SKM-1 treated with dmso at 0.1 percent for 144 hours (cell line): Measurements from ENCODE around the gene CNTNAP2.
"Not testable (repeated sequence)": the region's sequence is repeated elsewhere in the genome, so short reads cannot be mapped to it uniquely, and the experiment has no call there.

Source experiments
- DNase-seq: peaks from one replicate; lab custom pipeline; 2025; ENCODE audit not compliant: unreplicated experiment; lab: John Stamatoyannopoulos, UW

CNTNAP2 gene

GRCh38 chr7:147593271-147594057 is 1476.9 kb downstream of the CNTNAP2 start:
- DNase-seq = no peak

DNA sequence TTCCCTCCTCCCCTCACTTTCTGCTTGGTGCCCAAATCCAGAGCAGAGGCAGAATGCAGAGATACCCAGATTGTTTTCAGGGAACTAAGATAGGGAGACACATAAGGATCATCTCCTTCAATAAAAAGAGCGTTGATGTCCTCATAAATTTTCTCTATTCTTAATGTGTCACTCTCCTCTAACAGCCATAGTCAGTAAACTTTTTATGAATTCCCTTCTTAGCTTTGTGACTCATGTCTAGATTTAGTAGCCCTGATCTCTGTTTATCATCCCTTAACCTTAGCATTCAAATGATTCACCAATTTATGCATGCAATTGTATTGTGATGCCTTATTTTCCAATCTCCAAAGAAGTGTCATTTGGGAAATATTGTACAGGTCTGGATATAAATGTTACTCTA is 1478.4 kb downstream of the CNTNAP2 start:
- DNase-seq = no peak

DNA sequence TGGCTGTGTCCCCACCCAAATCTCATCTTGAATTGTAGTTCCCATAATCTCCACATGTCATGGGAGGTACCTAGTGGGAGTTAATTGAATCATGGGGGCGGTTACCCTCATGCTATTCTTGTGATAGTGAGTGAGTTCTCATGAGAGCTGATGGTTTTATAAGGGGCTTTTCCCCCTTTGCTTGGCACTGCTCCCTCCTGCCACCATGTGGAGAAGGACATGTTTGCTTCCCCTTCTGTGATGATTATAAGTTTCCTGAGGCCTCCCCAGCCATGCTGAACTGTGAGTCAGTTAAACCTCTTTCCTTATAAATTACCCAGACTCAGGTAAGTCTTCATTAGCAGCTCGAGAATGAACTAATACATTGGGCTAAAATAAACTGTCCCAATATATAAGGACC is 1482.1 kb downstream of the CNTNAP2 start:
- not testable (repeated sequence) for DNase-seq

- DNase-seq = no peak
Observed at GRCh38 chr7:147605323-147605722, 1488.7 kb downstream of the CNTNAP2 start.

DNA sequence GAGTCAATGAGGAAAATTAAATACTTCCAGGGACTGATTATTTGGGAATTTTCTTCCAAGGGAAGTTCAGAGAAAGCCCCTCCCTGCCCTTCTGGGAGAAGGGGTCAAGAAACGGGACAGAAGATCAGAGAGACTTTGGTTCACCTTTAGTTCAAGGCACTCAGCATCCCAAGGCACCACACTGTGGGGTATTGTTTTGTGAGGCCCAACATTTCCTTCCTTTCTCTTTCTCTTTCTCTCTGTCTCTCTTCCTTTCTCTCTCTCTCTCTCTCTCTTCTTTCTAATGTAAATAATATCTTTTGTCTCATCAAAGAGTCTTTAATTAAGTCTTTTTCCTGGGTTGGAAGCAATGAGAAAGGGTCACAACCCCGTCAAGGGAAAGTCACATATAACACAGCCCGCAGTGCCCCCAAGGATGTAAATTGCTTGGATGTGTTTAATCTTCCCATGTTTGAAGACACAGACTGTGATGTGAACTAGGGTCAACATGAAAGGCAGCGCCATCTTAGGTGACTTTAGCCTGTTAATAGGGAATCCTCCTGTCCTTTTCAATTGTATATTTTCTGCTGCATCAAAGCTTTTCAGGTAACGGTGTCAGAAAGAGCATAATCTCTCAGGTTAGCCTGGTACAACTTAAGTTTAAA is 1490.7 kb downstream of the CNTNAP2 start:
- no peak for DNase-seq

GRCh38 chr7:147611431-147611830 is 1494.8 kb downstream of the CNTNAP2 start:
- no peak for DNase-seq

DNA sequence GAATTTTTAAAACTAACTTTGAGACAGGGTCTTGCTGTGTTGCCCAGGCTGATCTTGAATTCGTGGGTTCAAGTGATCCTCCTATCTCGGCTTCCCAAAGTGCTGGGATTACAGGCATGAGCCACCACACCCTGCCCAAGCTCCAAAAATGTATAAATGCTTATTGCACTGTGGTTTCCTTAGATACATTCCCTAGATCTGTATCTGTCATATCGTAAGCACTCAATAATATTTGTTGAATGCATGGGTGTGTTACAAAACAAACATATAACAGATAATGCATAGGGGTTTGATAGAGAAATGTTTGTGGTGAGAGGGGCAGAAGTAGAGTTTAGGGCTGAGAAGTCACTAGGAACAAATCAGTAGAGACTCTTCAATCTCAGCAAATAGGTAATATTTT is 1518.7 kb downstream of the CNTNAP2 start:
- DNase-seq = no peak

DNA sequence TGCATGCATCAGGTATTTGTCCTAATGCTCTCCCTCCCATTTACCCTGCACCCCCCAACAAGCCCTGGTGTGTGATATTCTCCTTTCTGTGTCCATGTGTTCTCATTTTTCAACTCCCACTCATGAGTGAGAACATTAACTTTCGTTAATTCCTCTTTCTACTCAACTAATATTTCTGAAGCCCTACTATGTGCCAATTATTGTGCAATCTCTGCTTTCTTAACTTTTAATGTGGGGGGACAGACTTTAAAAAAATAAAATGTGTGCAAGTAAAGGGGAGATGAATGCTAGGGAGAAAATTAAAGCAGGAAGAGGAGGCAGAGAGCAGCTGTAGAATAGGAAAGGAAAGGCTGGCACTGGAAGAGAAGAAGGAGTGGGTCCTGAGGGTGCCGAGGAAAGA is 1520.0 kb downstream of the CNTNAP2 start:
- DNase-seq = no peak

GRCh38 chr7:147638566-147638965 is 1522.0 kb downstream of the CNTNAP2 start:
- no peak for DNase-seq

GRCh38 chr7:147639037-147639436 is 1522.4 kb downstream of the CNTNAP2 start:
- no peak for DNase-seq

GRCh38 chr7:147639751-147640150 is 1523.2 kb downstream of the CNTNAP2 start:
- DNase-seq = no peak

DNA sequence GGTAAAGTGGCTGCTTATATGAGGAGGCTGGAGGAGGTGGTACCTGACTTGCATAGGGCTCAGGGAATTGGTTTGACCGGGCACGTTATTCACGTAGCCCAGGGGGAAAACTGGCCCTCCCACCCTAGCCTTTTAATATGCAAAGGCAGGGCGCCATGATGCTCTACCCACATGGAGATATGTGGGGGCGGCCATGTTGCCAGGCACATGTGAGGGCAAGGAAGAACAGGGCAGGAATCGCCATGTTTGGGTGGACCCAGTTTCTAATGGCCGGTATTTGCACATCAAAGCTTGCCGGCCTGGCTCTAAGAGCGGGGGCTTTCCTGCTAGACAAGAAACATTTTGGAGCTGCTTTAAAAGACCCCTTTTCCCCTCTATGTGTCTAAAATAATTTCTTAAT is 1524.2 kb downstream of the CNTNAP2 start:
- no peak for DNase-seq

GRCh38 chr7:147646568-147646967 is 1530.0 kb downstream of the CNTNAP2 start:
- DNase-seq = no peak

GRCh38 chr7:147650991-147651390 is 1534.4 kb downstream of the CNTNAP2 start:
- DNase-seq = no peak

- DNase-seq = no peak
Observed at GRCh38 chr7:147651601-147652000, 1535.0 kb downstream of the CNTNAP2 start.

- no peak for DNase-seq
Observed at GRCh38 chr7:147653456-147653855, 1536.9 kb downstream of the CNTNAP2 start.

- no peak for DNase-seq
Observed at GRCh38 chr7:147658392-147658967, 1541.9 kb downstream of the CNTNAP2 start.

DNA sequence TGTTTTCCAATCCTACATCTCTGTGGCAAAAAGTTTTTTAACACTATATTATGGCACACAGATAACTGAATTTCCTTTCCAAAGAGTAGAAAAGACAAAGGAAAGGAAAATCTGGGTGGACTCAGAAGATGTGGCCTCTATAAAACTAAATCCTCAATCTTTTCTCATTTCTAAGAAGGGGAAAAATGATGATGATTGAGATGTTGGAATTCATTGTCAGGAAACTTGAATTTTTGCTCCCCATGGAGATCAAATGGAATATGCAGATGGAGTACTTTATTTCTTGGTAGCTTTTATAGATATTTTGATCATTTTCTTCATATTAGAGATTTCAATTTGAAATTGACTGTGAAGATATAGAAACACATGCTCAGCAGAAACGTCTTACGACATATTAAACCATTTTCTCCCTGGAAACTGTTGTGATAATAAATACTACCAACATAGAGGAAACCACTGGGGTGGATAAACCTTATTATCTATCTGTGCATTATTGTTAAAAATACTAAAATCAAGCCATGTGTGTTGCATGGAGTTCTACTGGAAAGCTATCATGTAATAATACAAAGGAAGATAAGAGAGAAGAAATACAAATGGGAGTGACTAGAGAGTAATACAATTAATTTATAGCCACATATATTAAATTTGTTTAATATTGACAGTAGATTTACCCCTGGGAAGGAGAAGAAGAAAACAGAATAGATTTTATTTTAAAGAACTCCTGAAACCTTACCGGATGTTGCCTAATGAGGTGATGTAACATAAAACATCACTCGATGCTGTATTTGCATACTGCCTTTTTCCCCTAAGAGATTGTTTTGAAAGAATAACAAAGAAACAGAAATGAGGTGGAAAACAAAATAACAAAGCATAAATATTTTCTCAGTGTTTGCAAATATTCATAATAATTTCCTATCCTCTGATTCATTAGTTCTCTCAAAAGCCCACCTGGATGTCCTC is 1542.7 kb downstream of the CNTNAP2 start:
- DNase-seq = no peak

DNA sequence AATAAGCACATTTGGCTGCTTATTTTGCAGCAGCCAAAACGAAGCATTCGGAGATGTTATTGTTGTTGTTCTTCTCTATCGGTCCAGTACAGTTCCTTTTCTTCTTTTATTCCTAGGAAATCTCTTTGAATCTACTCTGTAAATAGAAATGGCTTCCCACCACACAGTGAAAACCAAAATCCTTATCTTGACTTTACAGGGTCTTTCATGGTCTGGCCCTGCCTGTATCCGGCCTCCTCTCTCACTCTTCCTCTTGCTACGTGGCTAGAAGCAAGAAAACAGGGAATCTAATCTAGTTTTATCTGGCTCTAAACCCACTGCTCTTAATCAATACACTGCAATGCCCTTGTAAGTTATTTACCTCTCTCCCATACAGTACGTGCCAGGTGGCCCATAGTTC is 1547.9 kb downstream of the CNTNAP2 start:
- DNase-seq = no peak

- DNase-seq = no peak
Observed at GRCh38 chr7:147670759-147671158, 1554.2 kb downstream of the CNTNAP2 start.

GRCh38 chr7:147674705-147675104 is 1558.1 kb downstream of the CNTNAP2 start:
- no peak for DNase-seq
